Memory B cell (primary cell): ENCODE data around the gene TNS1.

Source experiments
- ATAC-seq: fragments of 150-1000 bp; cut with Tn5 transposase; 2 replicates; pipeline ENCODE4 v1.10.0; 2021; ENCODE audit warnings: low read depth, mild to moderate bottlenecking, moderate library complexity
- DNase-seq, 2 donors: peaks; one replicate each; pipeline ENCODE4 v3.0.0; 2022; ENCODE audit warnings: low spot score in 2 of 2
- H3K27ac Mint-ChIP-seq: one replicate; pipeline ENCODE4 v1.8.0; 2022; ENCODE audit warnings: mild to moderate bottlenecking, moderate library complexity, mixed read lengths
- H3K27me3 Mint-ChIP-seq: one replicate; pipeline ENCODE4 v1.8.0; 2022; ENCODE audit warnings: mixed read lengths
- H3K36me3 Mint-ChIP-seq: one replicate; pipeline ENCODE4 v1.8.0; 2022; ENCODE audit warnings: mild to moderate bottlenecking, mixed read lengths
- H3K4me1 Mint-ChIP-seq: one replicate; pipeline ENCODE4 v1.8.0; 2022; ENCODE audit warnings: mixed read lengths
- H3K4me3 Mint-ChIP-seq: one replicate; pipeline ENCODE4 v1.8.0; 2022; ENCODE audit warnings: mild to moderate bottlenecking, moderate library complexity, mixed read lengths
- H3K9me3 Mint-ChIP-seq: one replicate; pipeline ENCODE4 v1.8.0; 2022; ENCODE audit warnings: mixed read lengths

Gene TNS1

GRCh38 chr2:217866457-217866856 lies 136.3 kb downstream of the TNS1 start:
- Mint-ChIP-seq H3K27ac (no peak overlapping the region), H3K4me3 (no peak overlapping the region), H3K9me3 (peaks cover 1% of the 10 kb centered on the region), H3K4me1 (peaks cover 52% of the 10 kb centered on the region), H3K27me3 (peaks cover 3% of the 10 kb centered on the region), H3K36me3 (no peaks in the 10 kb centered on the region)
- ATAC-seq (no peak), DNase-seq (no peak)

- peak; percentile 93 for ATAC-seq
- H3K27ac Mint-ChIP-seq: peak overlapping the region; percentile 39
- H3K36me3 Mint-ChIP-seq: no peaks in the 10 kb centered on the region
Observed at GRCh38 chr2:217864963-217865772, 137.6 kb downstream of the TNS1 start.

GRCh38 chr2:217863883-217864282 lies 138.9 kb downstream of the TNS1 start:
- peaks cover 1% of the 10 kb centered on the region for H3K9me3 Mint-ChIP-seq
- no peaks in the 10 kb centered on the region for H3K27me3 Mint-ChIP-seq
- peak overlapping the region; percentile 42 for H3K27ac Mint-ChIP-seq
- no peaks in the 10 kb centered on the region for H3K36me3 Mint-ChIP-seq
- ATAC-seq: no peak
- H3K4me3 Mint-ChIP-seq: no peak overlapping the region
- H3K4me1 Mint-ChIP-seq: peaks cover 48% of the 10 kb centered on the region
- no peak for DNase-seq

More at GRCh38 chr2:217864963-217865772, 137.6 kb downstream of the TNS1 start:
- Mint-ChIP-seq H3K4me3 (peak overlapping the region; percentile 4), H3K4me1 (peaks cover 51% of the 10 kb centered on the region), H3K9me3 (peaks cover 1% of the 10 kb centered on the region), H3K27me3 (peaks cover 2% of the 10 kb centered on the region)
- peak; percentile 17 to 30 for DNase-seq

- peaks cover 46% of the 10 kb centered on the region for H3K4me1 Mint-ChIP-seq
- H3K27ac Mint-ChIP-seq: peak overlapping the region; percentile 15
- ATAC-seq (no peak), DNase-seq (no peak)
- H3K9me3 Mint-ChIP-seq: no peaks in the 10 kb centered on the region
- no peaks in the 10 kb centered on the region for H3K36me3 Mint-ChIP-seq
- H3K4me3 Mint-ChIP-seq: no peak overlapping the region
- H3K27me3 Mint-ChIP-seq: no peaks in the 10 kb centered on the region
Observed at GRCh38 chr2:217861334-217861877, 141.4 kb downstream of the TNS1 start.

- ATAC-seq: no peak
- Mint-ChIP-seq H3K36me3 (no peaks in the 10 kb centered on the region), H3K4me1 (peaks cover 31% of the 10 kb centered on the region), H3K9me3 (no peaks in the 10 kb centered on the region), H3K4me3 (no peak overlapping the region), H3K27me3 (peaks cover 3% of the 10 kb centered on the region), H3K27ac (no peak overlapping the region)
- DNase-seq: no peak
Observed at GRCh38 chr2:217859926-217860325, 142.9 kb downstream of the TNS1 start.

- Mint-ChIP-seq H3K9me3 (no peaks in the 10 kb centered on the region), H3K36me3 (no peaks in the 10 kb centered on the region), H3K27me3 (peaks cover 3% of the 10 kb centered on the region), H3K4me3 (no peak overlapping the region), H3K27ac (no peak overlapping the region), H3K4me1 (peaks cover 21% of the 10 kb centered on the region)
- no peak for DNase-seq
- no peak for ATAC-seq
Observed at GRCh38 chr2:217858519-217859491, 144.0 kb downstream of the TNS1 start.

GRCh38 chr2:217857624-217858506 lies 144.9 kb downstream of the TNS1 start:
- Mint-ChIP-seq H3K9me3 (no peaks in the 10 kb centered on the region), H3K27ac (no peak overlapping the region), H3K27me3 (peaks cover 3% of the 10 kb centered on the region), H3K4me3 (no peak overlapping the region), H3K36me3 (no peaks in the 10 kb centered on the region), H3K4me1 (peaks cover 12% of the 10 kb centered on the region)
- DNase-seq (no peak), ATAC-seq (no peak)

- peaks cover 3% of the 10 kb centered on the region for H3K27me3 Mint-ChIP-seq
- H3K4me3 Mint-ChIP-seq: no peak overlapping the region
- peaks cover 10% of the 10 kb centered on the region for H3K4me1 Mint-ChIP-seq
- no peak overlapping the region for H3K27ac Mint-ChIP-seq
- ATAC-seq (no peak), DNase-seq (no peak)
- no peaks in the 10 kb centered on the region for H3K36me3 Mint-ChIP-seq
- H3K9me3 Mint-ChIP-seq: no peaks in the 10 kb centered on the region
Observed at GRCh38 chr2:217856871-217857270, 145.9 kb downstream of the TNS1 start.

GRCh38 chr2:217856159-217856558 lies 146.6 kb downstream of the TNS1 start:
- Mint-ChIP-seq H3K4me3 (no peak overlapping the region), H3K9me3 (no peaks in the 10 kb centered on the region), H3K27ac (no peak overlapping the region), H3K4me1 (peaks cover 6% of the 10 kb centered on the region), H3K36me3 (no peaks in the 10 kb centered on the region), H3K27me3 (peaks cover 3% of the 10 kb centered on the region)
- ATAC-seq (no peak), DNase-seq (no peak)

- Mint-ChIP-seq H3K9me3 (no peaks in the 10 kb centered on the region), H3K4me3 (no peak overlapping the region), H3K27me3 (peaks cover 3% of the 10 kb centered on the region), H3K27ac (no peak overlapping the region), H3K36me3 (no peaks in the 10 kb centered on the region), H3K4me1 (peaks cover 9% of the 10 kb centered on the region)
- no peak for ATAC-seq
- DNase-seq: no peak
Observed at GRCh38 chr2:217854684-217855420, 147.9 kb downstream of the TNS1 start.

- H3K36me3 Mint-ChIP-seq: no peaks in the 10 kb centered on the region
- DNase-seq: no peak
Observed at GRCh38 chr2:217853961-217854360, 148.8 kb downstream of the TNS1 start.

GRCh38 chr2:217853301-217853881 lies 149.4 kb downstream of the TNS1 start:
- peaks cover 9% of the 10 kb centered on the region for H3K4me1 Mint-ChIP-seq
- DNase-seq (no peak), ATAC-seq (no peak)
- H3K27me3 Mint-ChIP-seq: peaks cover 3% of the 10 kb centered on the region
- no peak overlapping the region for H3K27ac Mint-ChIP-seq
- H3K36me3 Mint-ChIP-seq: no peaks in the 10 kb centered on the region
- H3K9me3 Mint-ChIP-seq: no peaks in the 10 kb centered on the region
- H3K4me3 Mint-ChIP-seq: no peak overlapping the region

More at GRCh38 chr2:217853961-217854360, 148.8 kb downstream of the TNS1 start:
- H3K27ac Mint-ChIP-seq: no peak overlapping the region
- H3K4me3 Mint-ChIP-seq: no peak overlapping the region
- no peak for ATAC-seq
- no peaks in the 10 kb centered on the region for H3K9me3 Mint-ChIP-seq
- peaks cover 9% of the 10 kb centered on the region for H3K4me1 Mint-ChIP-seq
- peaks cover 3% of the 10 kb centered on the region for H3K27me3 Mint-ChIP-seq
